GM18517 (cell line): ENCODE results near the gene SPATA21.
A peak's percentile ranks its signal among the peaks of the same experiment; 100 is the strongest.

ENCODE experiments used
- ATAC-seq: cut with Tn5 transposase; IDR thresholded peaks from one replicate; pipeline ENCODE4 v1.9.1; 2021; ENCODE audit warnings: mild to moderate bottlenecking, moderate library complexity; ENCODE audit not compliant: unreplicated experiment

SPATA21 gene

DNA sequence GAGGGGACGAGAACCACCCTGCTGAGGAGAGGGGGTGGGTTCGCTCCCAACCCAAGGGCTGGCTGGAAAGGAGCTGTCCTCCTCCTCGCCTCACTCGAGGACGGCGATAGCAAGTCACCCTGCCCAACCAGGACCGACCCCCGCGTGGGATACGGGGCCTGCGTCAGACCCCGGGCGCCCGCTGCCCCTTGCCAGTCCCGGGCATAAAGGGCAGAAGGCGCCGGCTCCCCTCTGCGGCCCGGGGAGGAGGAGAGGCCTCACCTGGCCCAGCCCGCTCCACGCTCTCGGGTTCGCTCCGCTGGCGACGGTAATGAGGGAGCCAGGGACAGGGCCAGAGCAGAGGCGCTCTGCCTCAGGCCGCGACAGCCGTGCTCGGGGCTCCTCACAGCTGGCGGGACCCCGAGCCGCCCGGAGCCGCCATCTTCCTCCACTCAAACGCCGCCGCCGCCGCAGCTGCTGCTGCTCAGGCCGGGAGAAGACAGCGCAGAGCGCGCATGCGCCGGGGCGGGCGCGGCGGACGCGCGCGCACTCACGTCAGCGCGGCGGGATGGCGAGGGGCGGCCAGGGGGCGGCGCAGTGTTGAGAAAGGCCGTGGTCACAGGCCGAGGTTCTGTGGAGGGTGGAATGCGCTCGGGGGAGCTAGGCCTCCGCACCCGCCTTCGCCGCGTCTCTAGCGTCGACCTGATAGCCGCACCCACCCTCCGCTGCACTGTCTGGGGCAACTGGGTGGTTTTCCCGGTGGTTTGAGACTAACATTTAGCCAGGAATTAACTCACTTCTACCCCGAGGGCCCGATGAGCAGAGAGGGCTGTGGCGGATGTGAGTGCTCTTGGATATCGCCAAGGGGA lies 85.0 kb downstream of the SPATA21 start, which contains the start of gene FBXO42:
Gene FBXO42, minus strand, starts transcription at position 487 of the 848 bp plus-strand sequence. CDS start 37,062 bp downstream, outside the sequence.
- peak; percentile 84 for ATAC-seq

DNA sequence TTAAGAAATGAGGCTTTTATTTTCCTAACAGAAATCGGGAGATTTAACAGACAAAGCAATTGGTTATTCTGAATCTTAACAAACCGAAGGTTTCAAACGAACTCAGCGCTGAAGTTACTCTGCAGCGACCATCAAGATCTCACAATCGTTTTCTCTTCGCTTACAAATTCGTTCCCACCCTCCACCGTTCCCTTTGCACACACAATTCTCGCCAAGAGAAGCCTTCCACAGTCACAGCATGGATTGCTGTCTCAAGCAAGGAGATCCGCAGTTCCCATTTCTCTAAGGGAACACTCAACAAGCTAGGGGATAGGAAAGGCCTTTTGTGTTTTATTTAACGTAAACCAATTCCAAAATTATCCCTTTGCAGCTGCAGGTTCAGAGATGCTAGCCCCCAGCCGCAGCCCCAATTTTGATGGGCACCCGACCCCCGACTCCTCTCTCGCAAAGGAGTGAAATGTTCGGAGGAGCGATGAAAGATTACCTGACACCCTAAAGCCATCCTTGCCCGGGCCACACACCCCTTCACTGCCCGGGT lies 85.7 kb downstream of the SPATA21 start:
- no peak for ATAC-seq

DNA sequence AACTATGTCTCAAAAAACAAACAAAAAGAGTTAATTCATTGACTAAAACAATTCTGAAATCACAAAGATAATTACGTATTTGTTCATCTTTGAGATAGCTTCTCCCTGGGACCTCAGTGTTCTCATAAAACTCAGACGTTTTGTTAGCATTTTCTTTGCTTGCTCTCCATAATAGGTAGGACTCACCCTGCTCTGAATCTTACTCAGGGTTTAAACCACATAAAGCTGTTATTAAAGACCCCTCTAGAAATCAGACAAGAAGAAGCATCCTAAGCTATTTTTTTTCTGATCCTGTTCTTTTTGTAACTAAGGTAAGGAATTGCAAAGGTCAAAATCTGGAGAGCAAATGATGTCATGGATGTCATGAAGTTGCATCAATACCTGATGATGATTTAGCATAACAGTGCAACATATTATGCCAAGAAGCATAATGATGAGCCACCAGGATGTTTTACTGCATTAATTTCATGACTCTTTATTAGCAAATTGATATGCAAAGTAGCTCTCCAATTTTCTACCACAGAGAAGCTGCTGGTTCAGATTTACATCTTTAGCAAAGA lies 87.3 kb downstream of the SPATA21 start:
- no peak for ATAC-seq
